A549 (cell line): ENCODE data around the gene RALBP1.

ENCODE experiments used
- BHLHE40 ChIP-seq: IDR thresholded peaks from 2 replicates; pipeline ENCODE4 v1.6.1; 2012; ENCODE audit warnings: low read depth, low read length, inconsistent platforms
- CEBPB ChIP-seq, 2 experiments: fragments of >200 bp in 1 of 2; sonication (Bioruptor Twin) in 1 of 2; formaldehyde crosslinking in 1 of 2; IDR thresholded peaks; 2 replicates each; pipeline ENCODE4 v1.6.1; 2012 to 2016
- EP300 ChIP-seq, 2 experiments: fragments of >200 bp; sonication (Bioruptor Twin); formaldehyde crosslinking; IDR thresholded peaks; 2 replicates in 1 of 2; 3 replicates in 1 of 2; pipeline ENCODE4 v1.6.1; 2016 to 2017
- HOXA7 ChIP-seq: fragments of 250-450 bp; sonication (Bioruptor Pico); IDR thresholded peaks from 2 replicates; pipeline ENCODE4 v1.5.0; 2020; ENCODE audit warnings: mild to moderate bottlenecking, moderate library complexity
- KDM5A ChIP-seq: fragments of 200-600 bp; sonication (generic); IDR thresholded peaks from 2 replicates; pipeline ENCODE4 v1.6.1; 2016; ENCODE audit warnings: antibody characterized with exemption, mild to moderate bottlenecking
- POLR2A ChIP-seq: IDR thresholded peaks from 2 replicates; pipeline ENCODE4 v1.6.1; 2012; ENCODE audit warnings: mild to moderate bottlenecking, low read length
- POLR2AphosphoS2 ChIP-seq: conservative IDR thresholded peaks from 2 replicates; pipeline ENCODE4 v1.6.1; 2012; ENCODE audit warnings: low read length, improper control_type of control experiment, inconsistent platforms
- RAD21 ChIP-seq, 2 experiments: fragments of >200 bp in 1 of 2; sonication (Bioruptor Twin) in 1 of 2; formaldehyde crosslinking in 1 of 2; IDR thresholded peaks in 1 of 2; conservative IDR thresholded peaks in 1 of 2; 2 replicates in 1 of 2; 3 replicates in 1 of 2; pipeline ENCODE4 v1.6.1; 2012 to 2018; ENCODE audit warnings: inconsistent platforms in 1 of 2
- SMC3 ChIP-seq: fragments of >200 bp; sonication (Bioruptor Twin); formaldehyde crosslinking; IDR thresholded peaks from 3 replicates; pipeline ENCODE4 v1.6.1; 2018; ENCODE audit warnings: inconsistent platforms
- SREBF2 ChIP-seq: fragments of 450-650 bp; IDR thresholded peaks from 2 replicates; pipeline ENCODE4 v1.6.1; 2014; ENCODE audit warnings: mild to moderate bottlenecking, moderate library complexity
- TF ChIP-seq, protein P1 (sequence below): fragments of >200 bp; sonication (Bioruptor Twin); formaldehyde crosslinking; IDR thresholded peaks from 3 replicates; pipeline ENCODE4 v1.5.1; 2016
- TF ChIP-seq, protein P2 (sequence below): fragments of 150-350 bp; IDR thresholded peaks from 2 replicates; pipeline ENCODE4 v1.6.1; 2014; ENCODE audit warnings: low read depth, mild to moderate bottlenecking, low read length
- TF ChIP-seq, protein P3 (sequence below): fragments of 450-650 bp; IDR thresholded peaks from 2 replicates; pipeline ENCODE4 v1.6.1; 2014; ENCODE audit warnings: antibody characterized with exemption

DNA sequence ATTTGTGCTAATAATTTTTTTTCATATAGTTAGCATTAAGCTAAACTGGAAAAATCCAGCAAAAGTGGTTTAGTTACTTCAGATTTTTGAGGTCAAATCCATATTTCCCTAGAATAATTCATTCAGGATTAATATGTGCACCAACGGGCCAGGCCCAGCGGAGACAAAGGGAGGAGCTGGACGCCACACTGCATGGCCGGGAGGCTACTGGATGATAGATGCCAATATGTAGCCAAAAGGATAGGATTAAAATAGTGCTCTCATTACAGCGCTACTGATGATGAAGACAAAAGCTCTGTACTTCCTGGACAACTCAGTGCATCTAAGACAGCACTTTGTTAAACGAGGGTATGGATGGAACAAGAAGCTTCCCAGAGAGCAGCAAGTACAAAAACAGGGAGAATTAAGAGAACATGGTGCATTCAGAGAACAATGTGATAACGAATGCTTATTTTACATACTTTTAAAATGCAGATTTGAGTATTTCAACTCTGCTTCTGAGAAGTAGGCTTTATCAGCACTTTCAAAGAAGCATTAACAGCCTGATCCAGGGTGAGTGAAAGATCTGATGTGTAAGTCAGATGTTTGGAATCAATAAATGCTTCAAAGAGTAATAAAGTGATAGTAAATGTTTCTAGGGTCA is 99.3 kb downstream of the RALBP1 start:
- no peak for TF ChIP-seq KDM5A
- no peak for TF ChIP-seq POLR2A
- TF ChIP-seq POLR2AphosphoS2: no peak
- no peak for TF ChIP-seq RAD21 (conservative IDR thresholded peaks at IDR 0.05 in 1 of 2, IDR thresholded peaks at IDR 0.05 in 1 of 2)
- TF ChIP-seq, protein P1, sequence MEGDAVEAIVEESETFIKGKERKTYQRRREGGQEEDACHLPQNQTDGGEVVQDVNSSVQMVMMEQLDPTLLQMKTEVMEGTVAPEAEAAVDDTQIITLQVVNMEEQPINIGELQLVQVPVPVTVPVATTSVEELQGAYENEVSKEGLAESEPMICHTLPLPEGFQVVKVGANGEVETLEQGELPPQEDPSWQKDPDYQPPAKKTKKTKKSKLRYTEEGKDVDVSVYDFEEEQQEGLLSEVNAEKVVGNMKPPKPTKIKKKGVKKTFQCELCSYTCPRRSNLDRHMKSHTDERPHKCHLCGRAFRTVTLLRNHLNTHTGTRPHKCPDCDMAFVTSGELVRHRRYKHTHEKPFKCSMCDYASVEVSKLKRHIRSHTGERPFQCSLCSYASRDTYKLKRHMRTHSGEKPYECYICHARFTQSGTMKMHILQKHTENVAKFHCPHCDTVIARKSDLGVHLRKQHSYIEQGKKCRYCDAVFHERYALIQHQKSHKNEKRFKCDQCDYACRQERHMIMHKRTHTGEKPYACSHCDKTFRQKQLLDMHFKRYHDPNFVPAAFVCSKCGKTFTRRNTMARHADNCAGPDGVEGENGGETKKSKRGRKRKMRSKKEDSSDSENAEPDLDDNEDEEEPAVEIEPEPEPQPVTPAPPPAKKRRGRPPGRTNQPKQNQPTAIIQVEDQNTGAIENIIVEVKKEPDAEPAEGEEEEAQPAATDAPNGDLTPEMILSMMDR: no peak
- no peak for TF ChIP-seq SMC3
- no peak for TF ChIP-seq BHLHE40
- TF ChIP-seq, protein P2, sequence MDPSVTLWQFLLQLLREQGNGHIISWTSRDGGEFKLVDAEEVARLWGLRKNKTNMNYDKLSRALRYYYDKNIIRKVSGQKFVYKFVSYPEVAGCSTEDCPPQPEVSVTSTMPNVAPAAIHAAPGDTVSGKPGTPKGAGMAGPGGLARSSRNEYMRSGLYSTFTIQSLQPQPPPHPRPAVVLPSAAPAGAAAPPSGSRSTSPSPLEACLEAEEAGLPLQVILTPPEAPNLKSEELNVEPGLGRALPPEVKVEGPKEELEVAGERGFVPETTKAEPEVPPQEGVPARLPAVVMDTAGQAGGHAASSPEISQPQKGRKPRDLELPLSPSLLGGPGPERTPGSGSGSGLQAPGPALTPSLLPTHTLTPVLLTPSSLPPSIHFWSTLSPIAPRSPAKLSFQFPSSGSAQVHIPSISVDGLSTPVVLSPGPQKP: no peak
- no peak for TF ChIP-seq CEBPB (IDR thresholded peaks at IDR 0.05)
- no peak for TF ChIP-seq HOXA7
- no peak for TF ChIP-seq SREBF2
- TF ChIP-seq EP300 (IDR thresholded peaks at IDR 0.05): no peak
- TF ChIP-seq, protein P3, sequence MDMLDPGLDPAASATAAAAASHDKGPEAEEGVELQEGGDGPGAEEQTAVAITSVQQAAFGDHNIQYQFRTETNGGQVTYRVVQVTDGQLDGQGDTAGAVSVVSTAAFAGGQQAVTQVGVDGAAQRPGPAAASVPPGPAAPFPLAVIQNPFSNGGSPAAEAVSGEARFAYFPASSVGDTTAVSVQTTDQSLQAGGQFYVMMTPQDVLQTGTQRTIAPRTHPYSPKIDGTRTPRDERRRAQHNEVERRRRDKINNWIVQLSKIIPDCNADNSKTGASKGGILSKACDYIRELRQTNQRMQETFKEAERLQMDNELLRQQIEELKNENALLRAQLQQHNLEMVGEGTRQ: no peak
